ENCODE measurements around the gene KMT2B.

DNA sequence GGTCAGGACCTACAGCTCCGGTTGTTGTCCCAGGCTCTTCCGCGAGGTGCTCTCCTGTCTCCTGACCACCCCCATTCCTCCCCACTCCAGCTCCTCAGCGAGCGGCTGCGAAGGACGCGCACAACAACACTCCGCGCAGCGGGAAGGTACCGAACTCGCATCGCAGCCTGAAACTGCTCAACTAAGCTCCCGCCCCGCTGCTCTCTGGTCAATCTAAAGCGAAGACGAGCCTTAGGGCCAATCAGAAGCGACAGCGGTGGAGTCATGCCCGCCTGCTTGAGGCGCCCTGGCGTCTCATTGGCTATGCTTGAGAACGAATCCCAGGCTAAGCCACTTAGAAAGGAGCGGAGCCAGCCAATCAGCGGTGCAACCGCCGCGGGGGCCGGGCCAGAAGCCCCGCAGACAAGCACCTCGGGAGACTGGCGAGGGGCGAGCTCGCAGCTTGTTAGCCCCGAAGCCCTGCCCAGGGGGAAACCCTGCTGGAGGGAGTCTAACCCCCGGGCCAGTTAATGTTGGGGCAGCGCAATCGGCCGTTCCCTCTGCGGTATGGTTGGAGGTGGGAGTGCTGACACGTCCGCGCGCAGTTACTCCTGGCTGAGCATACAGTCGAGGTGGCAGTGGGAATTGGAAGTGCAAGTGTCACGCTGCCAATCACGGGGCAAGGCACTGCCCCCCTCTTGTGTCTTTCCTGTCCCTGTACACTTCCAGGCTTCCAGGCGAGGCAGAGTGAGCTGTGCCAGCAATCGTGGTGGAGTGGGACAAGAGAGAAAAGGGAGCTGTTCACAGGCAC lies 15.4 kb upstream of the KMT2B start:
- TF ChIP-seq POLR2A (IDR thresholded peaks at IDR 0.05; ENCODE audit: low read depth, low read length) (peak; percentile 64), TAF1 (IDR thresholded peaks at IDR 0.05; ENCODE audit: low read depth, low read length) (peak; percentile 61; the same call in 1 of the 2 replicates)

All from GM12891 (cell line).